ENCODE results near the gene PDCD11. TPM values are rescaled to one million over a fixed set of nuclear protein-coding genes. Genes with fewer than 3 reads are reported as not detected.

The PDCD11 gene
- total and polyA plus RNA-seq, 2 of the 8 experiments (the other 6 are each of a cell fraction or from before 2014, with no cell fraction given): 18.1 to 79.1 TPM

DNA sequence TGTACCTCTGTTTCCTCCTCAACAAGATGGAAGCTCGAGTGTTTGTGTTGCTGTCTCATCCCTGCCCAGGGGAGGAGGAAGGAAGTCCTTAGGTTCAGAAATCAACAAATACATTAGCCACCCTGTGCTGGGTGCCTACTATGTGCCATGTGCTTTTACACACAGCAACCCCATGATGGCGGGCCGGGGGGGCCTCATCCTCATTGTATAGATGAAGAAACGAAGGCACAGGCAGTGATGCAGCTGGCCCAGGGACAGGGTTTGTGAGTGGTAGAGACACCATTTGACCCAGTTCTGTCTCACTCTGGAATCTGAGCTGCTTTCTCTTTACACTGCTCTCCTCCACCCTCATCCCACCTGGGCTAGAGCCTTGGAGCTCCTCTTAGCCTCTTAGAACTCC lies 57.6 kb downstream of the PDCD11 start:
- H2AK5ac ChIP-seq (ENCODE audit: low read depth, low read length): no peak overlapping the region
- H3K9me3 ChIP-seq (ENCODE audit: insufficient read depth in 2 of 2, low read depth in 1 of 2, low read length in 1 of 2): no peaks in the 10 kb centered on the region
- H3K27me3 ChIP-seq (replicated peaks in 1 of 4; ENCODE audit: control insufficient read depth in 3 of 4, extremely low read depth in 1 of 4, insufficient read depth in 3 of 4, low read length in 3 of 4): no peaks in the 10 kb centered on the region; a peak in 2 of 7 replicates
- no peak overlapping the region for H3K4me2 ChIP-seq (ENCODE audit: insufficient read depth in 1 of 2, low read depth in 2 of 2, low read length in 2 of 2)
- no peaks in the 10 kb centered on the region for H3K79me2 ChIP-seq (ENCODE audit: control insufficient read depth in 1 of 2, insufficient read depth in 2 of 2, low read length in 2 of 2)
- H2BK15ac ChIP-seq (ENCODE audit: low read length): no peak overlapping the region
- no peak overlapping the region for H2BK12ac ChIP-seq (ENCODE audit: low read depth, low read length)
- no peaks in the 10 kb centered on the region for H3K79me1 ChIP-seq (ENCODE audit: low read depth, low read length)
- H4K5ac ChIP-seq (ENCODE audit: insufficient read length, low read depth, low read length): no peak overlapping the region
- no peak overlapping the region for H3K4ac ChIP-seq (replicated peaks; ENCODE audit: insufficient read length, low read depth, low read length)
- H3K9ac ChIP-seq (replicated peaks in 1 of 4; ENCODE audit: extremely low read depth in 1 of 4, low read depth in 3 of 4, low read length in 3 of 4): no peak overlapping the region
- no peak overlapping the region for H3K14ac ChIP-seq (ENCODE audit: insufficient read length)
- H3K23me2 ChIP-seq (ENCODE audit: low read depth, low read length): peaks cover 3% of the 10 kb centered on the region; the same call in 1 of the 2 replicates
- H4K8ac ChIP-seq (ENCODE audit: extremely low read depth, insufficient read depth, low read length): no peak overlapping the region
- no peak overlapping the region for H2BK20ac ChIP-seq (ENCODE audit: low read length)
- H2AFZ ChIP-seq (ENCODE audit: low read length): no peak overlapping the region
- H3K18ac ChIP-seq (ENCODE audit: extremely low read depth, low read length): no peak overlapping the region
- WGBS, 2 experiments (ENCODE audit: extremely low coverage in 1 of 2, insufficient coverage in 1 of 2, insufficient read length in 1 of 2, insufficient replicate concordance in 2 of 2, low coverage in 1 of 2, low lambda C conversion rate in 2 of 2, missing lambda C conversion rate in 1 of 2): 80% methylated on average over 4 of the region's 4 CpGs; no CpG with 5 or more reads in 1 of the 2 experiments
- DNase-seq (ENCODE audit: low read depth in 1 of 2, low spot score in 2 of 2) (no peak), FAIRE-seq (no peak)
- no peaks in the 10 kb centered on the region for H3K36me3 ChIP-seq (ENCODE audit: control insufficient read depth in 2 of 4, insufficient read depth in 4 of 4, low read length in 3 of 4)
- peaks cover 3% of the 10 kb centered on the region in 2 experiments for H4K20me1 ChIP-seq (replicated peaks in 1 of 2; ENCODE audit: control insufficient read depth in 1 of 2, insufficient read depth in 2 of 2, low read length in 2 of 2)
- H2BK5ac ChIP-seq (ENCODE audit: low read depth, low read length): no peak overlapping the region
- H3K4me3 ChIP-seq (ENCODE audit: extremely low read depth in 1 of 4, insufficient read depth in 2 of 4, low read depth in 3 of 4, low read length in 4 of 4): no peak overlapping the region
- no peak overlapping the region for H3K23ac ChIP-seq (ENCODE audit: insufficient read length)
- no peak overlapping the region for H2BK120ac ChIP-seq (replicated peaks; ENCODE audit: low read depth, low read length)
- no peak overlapping the region for H3K27ac ChIP-seq (ENCODE audit: low read depth, low read length)
- H4K91ac ChIP-seq (replicated peaks; ENCODE audit: insufficient read length, low read length): no peak overlapping the region
- no peak overlapping the region for H3K56ac ChIP-seq (replicated peaks; ENCODE audit: insufficient read length, low read depth, low read length)
- TF ChIP-seq CHD1 (IDR thresholded peaks at IDR 0.05; ENCODE audit: low read depth, low read length) (no peak), HDAC6 (IDR thresholded peaks at IDR 0.05; ENCODE audit: low read depth, low read length) (no peak), BCL11A (IDR thresholded peaks at IDR 0.05; ENCODE audit: low read depth in 2 of 2, low read length in 2 of 2) (no peak), TCF12 (IDR thresholded peaks at IDR 0.05; ENCODE audit: low read depth, low read length) (no peak), ASH2L (IDR thresholded peaks at IDR 0.05; ENCODE audit: low read length) (no peak)
- TF ChIP-seq, protein P1, sequence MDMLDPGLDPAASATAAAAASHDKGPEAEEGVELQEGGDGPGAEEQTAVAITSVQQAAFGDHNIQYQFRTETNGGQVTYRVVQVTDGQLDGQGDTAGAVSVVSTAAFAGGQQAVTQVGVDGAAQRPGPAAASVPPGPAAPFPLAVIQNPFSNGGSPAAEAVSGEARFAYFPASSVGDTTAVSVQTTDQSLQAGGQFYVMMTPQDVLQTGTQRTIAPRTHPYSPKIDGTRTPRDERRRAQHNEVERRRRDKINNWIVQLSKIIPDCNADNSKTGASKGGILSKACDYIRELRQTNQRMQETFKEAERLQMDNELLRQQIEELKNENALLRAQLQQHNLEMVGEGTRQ (IDR thresholded peaks at IDR 0.05; ENCODE audit: low read length): no peak
- POLR2A ChIA-PET (ENCODE audit: partially characterized antibody): interaction anchor here (0.7 to 1.4 kb wide), 5 partner anchors 9 to 25 kb away, joined by 3 to 4 read pairs (median 3); partner anchors contain the start of gene CALHM3
- H3K4me1 ChIP-seq (replicated peaks in 1 of 4; ENCODE audit: control insufficient read depth in 3 of 4, insufficient read depth in 4 of 4, low read length in 3 of 4): peaks cover 0 to 19% (median 9%) of the 10 kb centered on the region in 4 experiments; a peak in 5 of 7 replicates
- CTCF ChIA-PET (ENCODE audit: partially characterized antibody): interaction anchor here (0.8 to 6.0 kb wide), 12 partner anchors 9 to 152 kb away, joined by 3 to 47 read pairs (median 4); partner anchors contain the start of gene CALHM3
